AG20443 (cell line): ENCODE data around the gene MED15.
"Not testable (repeated sequence)": the region's sequence is repeated elsewhere in the genome, so short reads cannot be mapped to it uniquely, and the experiment has no call there.

Experiments used
- DNase-seq: peaks from one replicate; pipeline ENCODE4 v3.0.0; 2012; ENCODE audit warnings: low spot score, mixed read lengths

The MED15 gene

GRCh38 chr22:20484948-20485683 lies 22.3 kb upstream of the MED15 start:
- no peak for DNase-seq

- peak; percentile 39 for DNase-seq
Observed at GRCh38 chr22:20486229-20486628, 21.2 kb upstream of the MED15 start.

- DNase-seq: no peak
Observed at GRCh38 chr22:20487715-20488114, 19.7 kb upstream of the MED15 start.

- no peak for DNase-seq
Observed at GRCh38 chr22:20488946-20489345, 18.5 kb upstream of the MED15 start.

GRCh38 chr22:20490183-20490940 lies 17.0 kb upstream of the MED15 start:
- no peak for DNase-seq

- no peak for DNase-seq
Observed at GRCh38 chr22:20490941-20491307, 16.5 kb upstream of the MED15 start.

GRCh38 chr22:20491346-20491745 lies 16.1 kb upstream of the MED15 start:
- DNase-seq: no peak

GRCh38 chr22:20494978-20495860 lies 12.2 kb upstream of the MED15 start, which contains the start of gene KLHL22:
Gene KLHL22, minus strand, starts transcription at chr22:20495795. Its CDS starts 6,584 bp downstream, at chr22:20489211.
- peak; percentile 76 for DNase-seq

GRCh38 chr22:20495861-20496681 lies 11.3 kb upstream of the MED15 start:
- DNase-seq: peak; percentile 99

- no peak for DNase-seq
Observed at GRCh38 chr22:20497426-20497825, 10.0 kb upstream of the MED15 start.

- no peak for DNase-seq
Observed at GRCh38 chr22:20498913-20499312, 8.5 kb upstream of the MED15 start.

GRCh38 chr22:20499769-20500168 lies 7.6 kb upstream of the MED15 start:
- no peak for DNase-seq

GRCh38 chr22:20503816-20504215 lies 3.6 kb upstream of the MED15 start:
- no peak for DNase-seq

GRCh38 chr22:20504293-20504922 lies 3.0 kb upstream of the MED15 start:
- peak; percentile 60 for DNase-seq

- DNase-seq: no peak
Observed at GRCh38 chr22:20506543-20507252, 712 bp upstream of the MED15 start.

GRCh38 chr22:20508067-20508755 lies 801 bp downstream of the MED15 start:
- not testable (repeated sequence) for DNase-seq

- DNase-seq: no peak
Observed at GRCh38 chr22:20508815-20509271, 1.4 kb downstream of the MED15 start.

- peak; percentile 88 for DNase-seq
Observed at GRCh38 chr22:20509344-20510047, 2.1 kb downstream of the MED15 start.
